ENCODE measurements around the gene SNX21.
"Not testable (repeated sequence)": the region's sequence is repeated elsewhere in the genome, so short reads cannot be mapped to it uniquely, and the experiment has no call there.

Gene SNX21

GRCh38 chr20:45850926-45851325 lies 17.3 kb downstream of the SNX21 start:
- no peak for DNase-seq (ENCODE audit: low read depth)

- DNase-seq (ENCODE audit: low read depth): no peak
Observed at GRCh38 chr20:45851501-45851900, 17.9 kb downstream of the SNX21 start.

GRCh38 chr20:45852326-45852725 lies 18.7 kb downstream of the SNX21 start:
- no peak for DNase-seq (ENCODE audit: low read depth)

- DNase-seq (ENCODE audit: low read depth): no peak
Observed at GRCh38 chr20:45853484-45853883, 19.9 kb downstream of the SNX21 start.

GRCh38 chr20:45857114-45857881 lies 23.7 kb downstream of the SNX21 start, which contains the start of the genes ACOT8 and ZSWIM3:
TSS of gene ACOT8 (minus strand) at chr20:45857392. CDS start at chr20:45857315, 77 bp downstream.
TSS of gene ZSWIM3 (plus strand) at chr20:45857614. CDS start at chr20:45857826, 212 bp downstream.
- peak; percentile 80 for DNase-seq (ENCODE audit: low read depth)

- peak; percentile 47 for DNase-seq (ENCODE audit: low read depth)
Observed at GRCh38 chr20:45857882-45858216, 24.2 kb downstream of the SNX21 start.

GRCh38 chr20:45859916-45860315 lies 26.3 kb downstream of the SNX21 start:
- DNase-seq (ENCODE audit: low read depth): no peak

- no peak for DNase-seq (ENCODE audit: low read depth)
Observed at GRCh38 chr20:45860560-45861220, 27.1 kb downstream of the SNX21 start.

- no peak for DNase-seq (ENCODE audit: low read depth)
Observed at GRCh38 chr20:45861221-45862075, 27.8 kb downstream of the SNX21 start.

GRCh38 chr20:45863543-45864470 lies 30.2 kb downstream of the SNX21 start:
- DNase-seq (ENCODE audit: low read depth): no peak

GRCh38 chr20:45866454-45866853 lies 32.9 kb downstream of the SNX21 start:
- DNase-seq (ENCODE audit: low read depth): no peak

- no peak for DNase-seq (ENCODE audit: low read depth)
Observed at GRCh38 chr20:45867136-45867818, 33.7 kb downstream of the SNX21 start.

- DNase-seq (ENCODE audit: low read depth): no peak
Observed at GRCh38 chr20:45867819-45868176, 34.2 kb downstream of the SNX21 start.

GRCh38 chr20:45872626-45873025 lies 39.0 kb downstream of the SNX21 start:
- DNase-seq (ENCODE audit: low read depth): no peak

GRCh38 chr20:45873409-45874103 lies 40.0 kb downstream of the SNX21 start:
- no peak for DNase-seq (ENCODE audit: low read depth)

- not testable (repeated sequence) for DNase-seq (ENCODE audit: low read depth)
Observed at GRCh38 chr20:45874104-45874481, 40.5 kb downstream of the SNX21 start.

GRCh38 chr20:45874576-45874975 lies 41.0 kb downstream of the SNX21 start:
- DNase-seq (ENCODE audit: low read depth): no peak

GRCh38 chr20:45878076-45878761 lies 44.6 kb downstream of the SNX21 start:
- no peak for DNase-seq (ENCODE audit: low read depth)

GRCh38 chr20:45880988-45881788 lies 47.6 kb downstream of the SNX21 start, which contains the start of gene ZSWIM1:
TSS of gene ZSWIM1 (plus strand) at chr20:45881227. CDS start at chr20:45882593, 1,366 bp downstream.
- DNase-seq (ENCODE audit: low read depth): peak; percentile 96

Data from activated T-cell treated with anti-CD3 and anti-CD28 coated beads for 48 hours (primary cell).